Ishikawa (cell line): ENCODE data around the gene NEURL1.

ENCODE experiments used
- CEBPB ChIP-seq: IDR thresholded peaks from 2 replicates; pipeline ENCODE4 v1.6.1; 2012
- EGR1 ChIP-seq: IDR thresholded peaks from 2 replicates; pipeline ENCODE4 v1.6.1; 2012
- REST ChIP-seq: IDR thresholded peaks from 2 replicates; pipeline ENCODE4 v1.6.1; 2012; ENCODE audit warnings: low read depth, mild to moderate bottlenecking
- TEAD4 ChIP-seq: IDR thresholded peaks from 2 replicates; pipeline ENCODE4 v1.6.1; 2012

DNA sequence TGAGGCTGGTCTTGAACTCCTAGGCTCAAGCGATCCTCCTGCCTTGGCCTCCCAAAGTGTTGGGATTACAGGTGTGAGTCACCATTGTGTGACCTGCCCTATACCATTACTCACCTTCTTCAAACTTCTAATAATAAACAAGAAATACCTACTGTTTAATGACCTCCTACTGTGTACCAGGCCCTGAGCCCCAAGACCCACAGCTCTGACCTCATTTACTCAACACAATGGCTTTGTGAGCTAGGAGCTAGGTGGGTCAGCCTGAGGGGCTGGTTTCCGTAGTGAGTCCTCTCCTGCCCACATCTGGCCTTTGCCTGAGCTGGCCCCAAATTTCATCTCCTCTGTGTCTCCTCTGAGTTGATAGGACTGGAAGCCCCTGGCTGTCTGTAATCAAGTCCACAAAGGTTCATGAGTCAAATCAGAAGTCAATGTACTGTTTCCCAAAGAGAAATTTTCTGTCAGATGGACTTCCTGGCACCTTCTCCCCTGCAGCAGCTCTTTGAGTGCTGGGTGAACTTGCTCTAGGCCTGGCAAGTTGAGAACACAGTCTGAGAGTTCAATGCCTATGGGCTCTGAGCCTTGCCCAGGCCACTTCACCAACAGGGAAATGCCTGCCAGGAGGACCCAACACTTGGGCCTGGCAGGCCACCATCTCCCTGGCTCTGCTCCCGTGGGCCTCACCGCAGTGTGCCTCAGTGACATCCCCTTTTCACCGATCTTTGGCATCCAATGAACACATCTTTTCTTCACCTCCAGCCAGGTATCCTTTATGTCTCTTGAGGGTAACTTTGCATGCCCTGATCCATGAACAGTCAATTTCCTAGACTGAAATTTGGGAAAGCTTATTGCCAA is 24.0 kb downstream of the NEURL1 start:
- no peak for TF ChIP-seq TEAD4
- no peak for TF ChIP-seq REST
- TF ChIP-seq EGR1: no peak
- TF ChIP-seq CEBPB: no peak
